Measurements from ENCODE around the gene SEPTIN12.
"Not testable (repeated sequence)": the region's sequence is repeated elsewhere in the genome, so short reads cannot be mapped to it uniquely, and the experiment has no call there.

SEPTIN12 gene

DNA sequence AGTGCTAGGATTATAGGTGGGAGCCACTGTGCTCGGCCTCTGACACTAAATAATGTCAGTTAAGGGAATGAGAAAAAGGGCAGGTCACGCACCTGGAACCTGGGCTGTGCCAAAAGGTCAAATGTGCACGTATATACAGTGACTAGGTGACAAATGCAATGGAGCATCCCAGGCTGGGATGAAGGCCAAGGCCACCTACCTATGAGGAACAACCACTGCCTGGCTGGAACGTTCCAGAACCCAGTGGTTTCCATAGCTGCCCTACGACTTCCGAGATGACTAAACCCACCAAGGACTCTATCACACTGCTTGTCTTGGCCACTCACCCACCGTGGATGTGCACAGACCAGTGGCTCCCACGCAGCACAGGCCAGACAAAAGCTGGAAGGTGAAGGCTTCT is 37.2 kb downstream of the SEPTIN12 start:
- no peak for DNase-seq

- DNase-seq: no peak
These were observed 38.4 kb downstream of the SEPTIN12 start for GRCh38 chr16:4749700-4750257.

- DNase-seq: no peak
These were observed 39.3 kb downstream of the SEPTIN12 start for GRCh38 chr16:4748682-4749411.

- no peak for DNase-seq
These were observed 40.1 kb downstream of the SEPTIN12 start for GRCh38 chr16:4747906-4748681.

DNA sequence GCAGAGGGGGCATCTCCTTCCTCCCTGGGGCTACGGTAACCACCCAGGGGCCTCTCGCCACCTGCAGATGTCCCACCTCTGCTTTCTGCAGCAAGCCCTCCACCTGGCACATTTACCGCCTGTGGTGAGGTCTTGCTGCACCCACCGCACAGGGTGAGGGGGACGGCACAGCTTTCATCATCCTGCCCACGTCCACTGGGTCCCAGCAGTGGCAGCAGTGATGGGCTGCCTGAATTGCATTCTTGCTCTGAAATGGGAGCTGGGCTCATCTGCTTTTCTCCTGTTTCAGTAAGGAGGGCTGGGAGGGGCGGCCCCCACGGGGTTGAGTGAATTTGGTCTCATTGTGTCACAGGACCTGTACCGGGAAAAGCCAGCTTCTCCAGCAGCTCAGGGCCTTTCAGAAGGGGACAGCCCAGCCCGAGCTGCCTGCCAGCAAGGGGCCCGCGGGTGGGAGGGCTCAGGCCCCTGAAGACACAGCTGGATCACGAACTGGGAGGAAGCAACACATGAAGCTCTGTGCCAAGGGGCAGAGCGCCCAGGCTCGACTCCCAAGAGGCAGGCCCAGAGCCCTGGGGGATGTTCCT is 41.1 kb downstream of the SEPTIN12 start:
- DNase-seq: no peak

DNA sequence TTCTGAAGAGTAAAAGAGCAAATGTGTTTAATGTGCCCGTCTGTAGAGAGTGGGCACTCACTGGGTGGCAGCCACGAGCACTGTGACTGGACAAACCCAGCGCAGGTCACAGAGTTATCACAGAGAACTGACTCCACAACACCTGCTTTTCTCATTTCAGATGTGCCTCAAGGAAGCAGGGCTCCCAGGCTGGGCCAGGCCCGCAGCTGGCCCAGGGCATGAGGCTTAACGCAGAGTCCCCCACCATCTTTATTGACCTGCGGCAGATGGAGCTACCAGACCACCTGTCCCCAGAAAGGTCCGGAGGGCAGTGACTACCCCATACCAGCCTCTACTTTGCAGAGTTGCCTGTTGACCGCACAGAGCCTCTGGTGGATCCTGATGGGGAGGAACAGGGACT is 41.9 kb downstream of the SEPTIN12 start:
- no peak for DNase-seq

GRCh38 chr16:4745274-4745569 is 42.9 kb downstream of the SEPTIN12 start:
- DNase-seq: no peak

DNA sequence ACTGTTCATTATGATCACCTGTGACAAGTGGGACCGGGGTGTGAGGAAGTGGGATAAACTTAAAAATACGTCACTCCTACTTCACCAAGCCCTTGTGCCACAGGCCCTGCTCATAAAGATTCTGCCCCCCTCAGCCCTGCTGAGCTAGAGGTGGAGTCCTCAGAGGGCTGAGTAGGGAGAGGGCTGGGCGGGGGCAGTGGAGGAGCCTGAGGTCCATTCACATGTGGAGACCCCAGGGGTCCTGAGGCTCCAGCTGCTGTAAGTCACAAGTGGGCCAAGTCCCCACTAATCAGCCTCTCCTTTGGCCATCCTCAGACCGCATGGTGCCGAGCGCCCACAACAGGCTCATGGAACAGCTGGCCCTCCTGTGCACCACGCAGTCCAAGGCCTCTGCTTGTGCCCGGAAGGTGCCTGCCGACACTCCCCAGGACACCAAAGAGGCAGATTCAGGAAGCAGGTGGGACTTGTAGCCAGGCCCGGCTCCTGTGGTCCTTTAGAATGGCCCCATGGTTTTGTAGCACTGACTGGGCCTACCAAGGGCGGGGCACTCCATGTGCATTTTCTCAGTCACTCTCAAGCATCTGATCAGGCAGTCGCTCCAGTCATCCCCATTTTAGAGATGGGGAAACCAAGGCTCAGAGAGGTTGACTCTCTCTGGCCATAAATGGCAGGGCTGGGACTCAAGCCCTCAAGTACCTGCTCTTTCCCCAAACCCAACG is 43.4 kb downstream of the SEPTIN12 start:
- DNase-seq: no peak

GRCh38 chr16:4743226-4743878 is 44.8 kb downstream of the SEPTIN12 start:
- no peak for DNase-seq

GRCh38 chr16:4738370-4738769 is 49.8 kb downstream of the SEPTIN12 start:
- DNase-seq: not testable (repeated sequence)

DNA sequence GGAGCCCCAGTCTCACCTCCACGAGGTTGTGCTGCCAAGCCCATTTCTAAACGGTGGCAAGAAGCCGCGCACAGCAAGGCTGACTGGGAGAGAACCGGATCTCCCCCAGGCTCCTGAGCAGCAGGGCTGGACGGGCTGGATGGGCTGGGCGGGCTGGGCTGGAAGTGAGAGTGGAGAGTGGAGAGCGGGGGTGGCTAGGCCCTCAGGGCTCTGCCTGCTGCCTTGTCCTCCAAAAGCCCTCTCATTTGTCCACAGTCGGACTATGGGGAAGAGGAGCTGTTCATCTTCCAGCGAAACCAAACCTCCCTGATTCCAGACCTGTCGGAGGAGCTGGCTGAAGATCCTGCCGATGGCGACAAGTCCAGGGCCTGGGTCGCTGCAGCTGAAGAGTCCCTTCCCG is 50.6 kb downstream of the SEPTIN12 start:
- no peak for DNase-seq

DNA sequence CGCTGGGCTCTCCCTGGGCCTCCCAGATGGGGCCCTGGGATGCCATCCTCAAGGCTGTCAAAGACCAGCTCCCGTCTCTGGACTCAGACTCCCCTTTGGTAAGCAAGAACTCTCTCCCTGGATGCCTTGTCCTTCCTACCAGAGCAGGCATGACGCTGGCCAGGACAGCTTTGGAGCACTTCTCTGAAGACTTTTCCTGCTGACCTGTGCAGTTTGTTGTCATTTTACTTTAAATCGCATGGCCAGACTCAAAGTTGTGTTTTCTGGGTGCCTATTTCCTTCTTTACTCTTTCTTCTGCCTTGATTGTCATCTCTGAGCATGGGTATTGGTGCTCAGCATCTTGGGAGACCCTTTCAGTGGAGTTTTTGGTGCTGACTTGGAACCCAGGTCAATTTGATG is 51.6 kb downstream of the SEPTIN12 start:
- DNase-seq: no peak

GRCh38 chr16:4734730-4735535 is 53.2 kb downstream of the SEPTIN12 start:
- DNase-seq: peak; percentile 83

- DNase-seq: peak; percentile 98
These were observed 53.9 kb downstream of the SEPTIN12 start, which contains the start of the genes ANKS3 and DNAAF8 for GRCh38 chr16:4734063-4734729. Gene ANKS3, minus strand, starts transcription at chr16:4734271. Its CDS starts 4,122 bp downstream, at chr16:4730149. Gene DNAAF8, plus strand, starts transcription at chr16:4734537. Its CDS starts 1,978 bp downstream, at chr16:4736515.

- DNase-seq: no peak
These were observed 54.4 kb downstream of the SEPTIN12 start for GRCh38 chr16:4733747-4734062.

DNA sequence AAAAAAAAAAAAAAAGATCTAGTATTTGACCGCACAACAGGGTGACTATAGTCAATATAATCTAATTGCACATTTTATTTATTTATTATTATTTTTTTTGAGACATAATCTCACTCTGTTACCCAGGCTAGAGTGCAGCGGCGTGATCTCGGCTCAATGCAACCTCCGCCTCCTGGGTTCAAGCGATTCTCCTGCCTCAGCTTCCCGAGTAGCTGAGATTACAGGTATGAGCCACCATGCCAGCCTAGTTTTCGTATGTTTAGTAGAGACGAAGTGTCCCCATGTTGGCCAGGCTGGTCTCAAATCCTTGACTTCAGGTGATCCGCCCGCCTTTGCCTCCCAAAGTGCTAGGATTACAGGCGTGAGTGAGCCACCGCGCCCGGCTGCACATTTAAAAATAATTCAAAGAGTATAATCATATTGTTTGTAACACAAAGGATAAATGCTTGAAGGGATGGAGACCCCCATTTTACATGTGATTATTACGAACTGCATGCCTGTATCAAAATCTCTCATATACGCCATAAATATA is 54.9 kb downstream of the SEPTIN12 start:
- DNase-seq: no peak

DNA sequence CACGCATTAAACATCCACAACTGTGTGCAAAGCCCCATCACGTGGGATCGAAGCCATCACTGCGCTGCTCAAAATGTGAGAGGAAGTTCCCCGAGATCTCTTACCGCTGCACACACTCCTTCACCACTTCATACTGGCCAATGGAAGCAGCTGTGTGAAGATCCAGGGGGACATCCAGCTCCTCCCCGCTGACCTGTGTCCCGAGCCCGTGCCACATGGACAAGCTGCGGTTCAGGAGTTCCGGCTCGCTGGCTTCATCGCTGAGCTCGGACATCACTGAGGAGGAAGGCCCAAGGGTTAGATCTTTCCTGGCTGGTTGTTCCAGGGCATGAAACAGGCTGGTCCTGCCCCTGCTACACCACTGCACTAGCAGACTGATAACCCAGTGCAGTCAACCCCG is 58.3 kb downstream of the SEPTIN12 start:
- no peak for DNase-seq

GRCh38 chr16:4728676-4729075 is 59.5 kb downstream of the SEPTIN12 start:
- DNase-seq: no peak

Data from EL (cell line).